ENCODE results near the gene MSANTD1.

Gene MSANTD1

GRCh38 chr4:3304831-3305609 is 56.1 kb downstream of the MSANTD1 start:
- no peak for DNase-seq

- DNase-seq: no peak
Observed at GRCh38 chr4:3305610-3306371, 56.8 kb downstream of the MSANTD1 start.

All from NCI-H2107 (cell line).